Muscle of leg (tissue), 11 donors: ENCODE measurements around the gene RPL31. TPM values are rescaled to one million over a fixed set of nuclear protein-coding genes. Genes with fewer than 3 reads are reported as not detected.
A peak's percentile ranks its signal among the peaks of the same experiment; 100 is the strongest.

Source experiments
- DNase-seq: peaks from one replicate; pipeline ENCODE4 v3.0.0; 2013
- H3K27ac ChIP-seq: one replicate; pipeline ENCODE4 v1.5.1; 2013; ENCODE audit warnings: mild to moderate bottlenecking, low read length, control low read depth
- H3K27me3 ChIP-seq: one replicate; pipeline ENCODE4 v1.6.1; 2013; ENCODE audit warnings: low read length; ENCODE audit not compliant: control insufficient read depth, insufficient read depth
- H3K36me3 ChIP-seq: one replicate; pipeline ENCODE4 v1.6.1; 2013; ENCODE audit warnings: low read length; ENCODE audit not compliant: control insufficient read depth, insufficient read depth
- H3K4me1 ChIP-seq: one replicate; pipeline ENCODE4 v1.6.1; 2013; ENCODE audit warnings: low read length; ENCODE audit not compliant: control insufficient read depth, insufficient read depth
- H3K4me3 ChIP-seq: one replicate; pipeline ENCODE4 v1.5.1; 2013; ENCODE audit warnings: low read length, control low read depth
- H3K9me3 ChIP-seq: replicated peaks from 2 replicates; pipeline ENCODE4 v1.6.1; 2013; ENCODE audit warnings: low read depth, low read length; ENCODE audit not compliant: control insufficient read depth
- WGBS: methylation state at CpG from one replicate; pipeline ENCODE4 v1.1.5; 2013; ENCODE audit warnings: missing lambda C conversion rate; ENCODE audit not compliant: insufficient coverage; 5-methylcytosine and 5-hydroxymethylcytosine counted together
- polyA plus RNA-seq, 8 donors: library from polyadenylated mRNA; unstranded; fragments of 120-200 nt; gene quantifications; one replicate each; pipeline versions ENCODE4 v1.2.1 to v1.2.3, GENCODE V29; 2013; ENCODE audit warnings: inconsistent platforms in 1 of 8, low replicate concordance in 1 of 8; ENCODE audit not compliant: insufficient read length in 8 of 8, insufficient read depth in 1 of 8
- total RNA-seq: library from RNA; stranded (reverse); fragments of 120-200 nt; gene quantifications from one replicate; pipeline ENCODE4 v1.2.4, GENCODE V29; 2013

Gene RPL31
- total and polyA plus RNA-seq, 9 donors, result 3,265 to 5,883 (median 3,883) TPM

DNA sequence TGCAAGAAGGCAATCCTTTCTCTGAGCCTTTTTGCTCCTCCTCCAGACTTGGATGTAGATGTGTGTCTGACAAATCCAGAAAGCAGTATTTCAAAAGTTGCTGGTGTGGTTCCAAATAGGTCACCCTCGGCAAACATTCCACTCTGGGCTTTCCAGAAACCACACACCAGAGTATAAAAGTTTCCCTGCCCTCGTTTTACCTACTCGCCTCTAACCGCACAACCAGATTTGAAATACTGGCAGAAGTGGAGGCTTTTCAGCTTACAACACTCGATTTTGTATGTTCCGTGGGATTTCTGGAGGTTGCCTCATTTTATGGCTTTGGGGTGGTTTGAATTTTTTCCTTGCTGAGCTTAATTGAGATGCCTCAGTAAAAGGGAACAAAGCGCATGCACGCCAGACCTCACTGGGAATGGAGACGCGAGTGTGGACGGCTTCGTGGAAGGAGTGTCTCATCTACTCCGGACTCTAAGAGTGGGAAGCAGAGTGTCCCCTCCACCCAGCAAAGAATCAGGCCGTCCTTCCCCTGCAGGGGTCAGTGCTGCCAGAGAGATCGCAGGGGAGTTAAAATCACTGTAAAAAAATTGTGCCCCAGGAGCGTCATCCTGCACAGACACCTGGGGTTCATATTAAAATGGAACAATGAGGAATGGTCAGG is 44.0 kb upstream of the RPL31 start:
- Histone ChIP-seq H3K27me3 (no peaks in the 10 kb centered on the region), H3K9me3 (no peaks in the 10 kb centered on the region), H3K27ac (no peak overlapping the region), H3K36me3 (no peaks in the 10 kb centered on the region), H3K4me1 (peaks cover 21% of the 10 kb centered on the region), H3K4me3 (no peak overlapping the region)
- peak; percentile 85 for DNase-seq
- 18% methylated on average over 10 of the region's 16 CpGs for WGBS

DNA sequence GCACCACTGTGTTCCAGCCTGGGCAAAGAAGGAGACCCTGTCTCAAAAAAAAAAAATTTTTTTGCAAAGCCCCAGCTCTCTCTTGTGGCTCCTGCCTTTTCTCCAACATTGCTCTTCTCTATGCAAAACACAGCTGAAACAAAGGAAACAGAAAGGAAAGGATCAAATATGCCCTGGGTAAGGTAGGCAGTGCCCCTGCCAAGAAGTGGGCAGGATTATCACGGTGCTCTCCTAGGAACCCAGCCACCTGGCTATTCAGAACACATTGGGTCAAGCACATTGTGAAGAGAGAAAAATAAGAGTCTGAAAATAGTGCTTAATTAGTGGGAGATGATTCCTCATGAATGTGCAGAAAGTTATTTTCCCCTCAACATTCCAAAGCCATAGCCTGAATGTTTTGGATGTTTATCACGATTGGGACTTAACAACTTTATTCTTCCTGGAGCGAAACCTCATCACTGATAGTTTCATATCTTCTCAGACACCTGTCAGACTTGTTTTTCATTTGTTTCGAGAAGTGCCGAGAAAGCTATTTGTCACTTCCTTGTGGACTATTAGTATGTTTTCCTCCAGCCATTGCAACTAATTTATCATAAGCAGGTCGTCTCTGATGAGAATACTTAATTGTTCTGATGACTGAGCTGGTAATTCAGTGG is 42.7 kb upstream of the RPL31 start:
- no peaks in the 10 kb centered on the region for H3K9me3 ChIP-seq
- no peaks in the 10 kb centered on the region for H3K36me3 ChIP-seq
- no peak overlapping the region for H3K27ac ChIP-seq
- no peak for DNase-seq
- H3K4me3 ChIP-seq, result no peak overlapping the region
- no peaks in the 10 kb centered on the region for H3K27me3 ChIP-seq
- WGBS, result no CpG with 5 or more reads among the region's 6 CpGs
- peaks cover 25% of the 10 kb centered on the region for H3K4me1 ChIP-seq

DNA sequence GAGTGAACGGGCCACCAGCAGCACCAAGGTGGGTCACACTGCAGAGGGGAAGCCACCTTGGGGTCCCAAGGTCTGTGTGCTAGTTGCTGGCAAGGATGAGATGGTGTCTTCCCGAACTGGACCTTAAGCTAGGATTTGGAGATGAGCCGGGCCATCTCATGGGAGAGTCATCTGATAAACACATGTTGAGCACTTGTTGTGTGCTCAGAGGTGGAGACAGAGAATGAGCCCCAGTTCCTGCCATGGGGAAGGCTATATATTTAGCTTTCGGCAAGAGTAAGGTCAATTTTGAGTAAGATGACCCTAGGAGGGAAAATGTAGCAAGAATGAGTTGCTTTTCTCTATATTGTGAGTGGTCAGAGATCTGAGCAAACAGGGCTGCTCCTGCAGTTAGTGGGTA is 41.4 kb upstream of the RPL31 start:
- Histone ChIP-seq H3K27me3 (no peaks in the 10 kb centered on the region), H3K4me1 (peaks cover 27% of the 10 kb centered on the region), H3K9me3 (no peaks in the 10 kb centered on the region), H3K36me3 (no peaks in the 10 kb centered on the region), H3K4me3 (no peak overlapping the region), H3K27ac (no peak overlapping the region)
- no peak for DNase-seq
- 53% methylated on average over 4 of the region's 4 CpGs for WGBS

DNA sequence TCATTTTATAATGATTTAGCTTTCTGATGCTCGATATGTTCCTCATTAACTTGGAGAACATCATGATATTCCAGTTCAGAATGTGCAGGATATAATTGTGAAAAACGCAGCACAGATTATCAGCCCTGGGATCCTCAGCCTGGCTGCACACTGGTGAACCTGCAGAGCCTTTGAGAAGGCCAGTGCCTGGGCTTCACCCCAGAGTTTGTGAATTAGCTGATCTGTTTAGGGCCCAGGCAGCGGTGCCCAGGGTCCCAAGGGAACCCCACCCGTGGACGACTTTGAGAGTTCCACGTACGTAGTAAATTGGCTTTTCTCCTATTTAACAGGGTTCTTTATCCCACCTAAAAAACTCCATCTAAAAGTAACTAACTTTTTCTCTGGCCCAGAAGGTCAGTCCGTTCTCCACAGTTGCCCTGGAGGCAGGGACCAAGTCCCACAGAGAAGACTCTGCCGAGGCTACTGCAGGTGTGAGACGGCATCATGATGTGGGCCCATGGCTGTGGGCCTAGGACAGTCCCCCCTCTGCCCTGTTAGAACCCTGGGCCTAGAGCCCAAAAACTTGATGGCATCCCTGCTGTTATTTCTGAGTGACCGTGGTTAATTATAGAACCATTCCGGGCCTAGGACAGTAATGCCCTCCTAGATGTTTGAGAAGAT is 39.6 kb upstream of the RPL31 start:
- Histone ChIP-seq H3K36me3 (no peaks in the 10 kb centered on the region), H3K4me3 (no peak overlapping the region), H3K27me3 (no peaks in the 10 kb centered on the region), H3K27ac (peak overlapping the region; percentile 24), H3K9me3 (no peaks in the 10 kb centered on the region), H3K4me1 (peaks cover 27% of the 10 kb centered on the region)
- 73% methylated on average over 10 of the region's 12 CpGs for WGBS
- no peak for DNase-seq

DNA sequence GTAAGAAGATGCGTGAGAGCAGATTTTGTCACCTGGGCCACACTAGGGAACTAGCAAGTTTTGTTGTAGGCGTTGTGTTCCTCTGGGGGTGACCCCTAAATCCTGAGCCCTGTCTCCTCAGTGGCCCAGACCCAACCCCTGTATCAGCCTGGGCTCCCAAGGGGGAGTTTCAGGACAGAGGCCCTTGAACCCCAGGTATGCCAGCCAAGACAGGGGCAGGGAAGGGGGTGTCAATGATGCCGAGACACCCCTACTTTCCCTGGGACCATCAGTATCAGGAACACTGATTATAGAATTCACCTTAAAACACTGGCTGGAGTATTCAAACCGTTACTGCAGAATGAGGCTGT is 39.1 kb upstream of the RPL31 start:
- no CpG with 5 or more reads among the region's 4 CpGs for WGBS
- DNase-seq, result no peak
- no peaks in the 10 kb centered on the region for H3K36me3 ChIP-seq

DNA sequence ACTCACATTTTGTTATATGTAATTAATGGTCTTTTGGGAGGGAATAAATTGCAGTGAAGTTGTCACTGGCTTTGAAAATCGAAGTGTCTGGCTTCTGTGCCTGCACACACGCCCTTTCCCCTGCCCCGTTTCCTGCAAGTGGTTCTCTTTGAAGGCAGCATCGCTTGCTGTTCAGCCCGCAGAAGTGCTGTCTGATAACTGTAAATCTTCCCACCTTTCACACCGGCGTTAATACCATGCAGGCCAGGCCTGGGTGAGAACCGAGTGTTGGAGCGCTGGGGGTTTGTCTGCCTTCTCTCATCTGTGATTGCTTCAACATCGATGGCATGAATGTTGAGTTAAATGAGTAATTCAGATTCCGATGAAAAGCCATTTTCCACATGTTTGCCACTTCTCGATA is 37.9 kb upstream of the RPL31 start:
- Histone ChIP-seq H3K27ac (no peak overlapping the region), H3K9me3 (no peaks in the 10 kb centered on the region), H3K27me3 (no peaks in the 10 kb centered on the region), H3K36me3 (peaks cover 3% of the 10 kb centered on the region), H3K4me1 (peaks cover 25% of the 10 kb centered on the region), H3K4me3 (no peak overlapping the region)
- 29% methylated on average over 3 of the region's 12 CpGs for WGBS
- DNase-seq, result no peak

More for the DNA sequence above, 39.1 kb upstream of the RPL31 start:
- peak overlapping the region; percentile 24 for H3K27ac ChIP-seq
- peaks cover 25% of the 10 kb centered on the region for H3K4me1 ChIP-seq
- H3K27me3 ChIP-seq, result no peaks in the 10 kb centered on the region
- no peaks in the 10 kb centered on the region for H3K9me3 ChIP-seq
- H3K4me3 ChIP-seq, result no peak overlapping the region

DNA sequence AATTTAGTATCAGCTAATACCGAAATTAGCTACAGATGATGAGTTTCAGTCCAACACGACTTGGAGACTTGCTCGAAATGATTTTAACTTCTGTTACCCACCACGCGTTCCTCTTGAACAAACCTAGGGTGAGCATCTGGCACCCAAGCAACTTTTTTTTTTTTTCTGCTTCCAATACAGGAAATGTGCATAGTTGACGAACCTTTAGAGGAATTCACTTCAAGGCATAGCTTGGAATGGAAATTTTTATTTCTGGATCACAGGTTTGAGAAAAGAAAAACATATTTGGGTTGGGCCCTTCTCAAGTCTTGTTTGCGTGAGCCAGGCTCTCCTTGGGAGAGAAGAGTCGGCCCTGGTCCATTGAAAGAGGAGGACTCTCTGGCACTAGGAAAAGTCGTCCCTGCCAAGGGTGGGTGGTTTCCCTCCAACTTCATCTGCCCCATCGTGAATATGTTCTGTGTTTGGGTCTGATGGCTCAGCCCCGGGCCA is 37.4 kb upstream of the RPL31 start:
- H3K27ac ChIP-seq, result peak overlapping the region; percentile 37

DNA sequence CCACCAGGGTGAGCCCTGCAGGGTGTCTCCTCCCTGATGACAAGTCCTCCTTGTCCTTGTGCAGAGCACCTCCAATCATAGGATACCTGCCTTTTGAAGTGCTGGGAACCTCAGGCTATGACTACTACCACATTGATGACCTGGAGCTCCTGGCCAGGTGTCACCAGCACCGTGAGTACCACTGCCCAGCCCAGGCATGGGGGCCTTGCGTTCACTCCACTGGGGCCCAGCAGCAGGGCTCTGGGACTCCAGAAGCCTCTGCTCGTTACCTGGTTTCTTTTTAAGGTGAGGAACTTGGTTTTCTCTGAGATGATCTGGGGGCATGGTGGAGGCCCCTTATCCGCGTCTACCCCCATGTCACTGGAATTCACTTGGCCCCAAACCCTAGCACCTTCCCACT is 36.5 kb upstream of the RPL31 start:
- Histone ChIP-seq H3K9me3 (no peaks in the 10 kb centered on the region), H3K4me3 (no peak overlapping the region), H3K36me3 (peaks cover 7% of the 10 kb centered on the region), H3K27me3 (no peaks in the 10 kb centered on the region), H3K27ac (no peak overlapping the region), H3K4me1 (peaks cover 21% of the 10 kb centered on the region)
- WGBS, result 95% methylated on average over 2 of the region's 5 CpGs
- DNase-seq, result no peak

More for the DNA sequence above, 37.4 kb upstream of the RPL31 start:
- H3K4me1 ChIP-seq, result peaks cover 25% of the 10 kb centered on the region
- no peak overlapping the region for H3K4me3 ChIP-seq
- H3K36me3 ChIP-seq, result peaks cover 3% of the 10 kb centered on the region
- peak; percentile 93 for DNase-seq
- 34% methylated on average over 4 of the region's 11 CpGs for WGBS
- no peaks in the 10 kb centered on the region for H3K9me3 ChIP-seq
- H3K27me3 ChIP-seq, result no peaks in the 10 kb centered on the region

DNA sequence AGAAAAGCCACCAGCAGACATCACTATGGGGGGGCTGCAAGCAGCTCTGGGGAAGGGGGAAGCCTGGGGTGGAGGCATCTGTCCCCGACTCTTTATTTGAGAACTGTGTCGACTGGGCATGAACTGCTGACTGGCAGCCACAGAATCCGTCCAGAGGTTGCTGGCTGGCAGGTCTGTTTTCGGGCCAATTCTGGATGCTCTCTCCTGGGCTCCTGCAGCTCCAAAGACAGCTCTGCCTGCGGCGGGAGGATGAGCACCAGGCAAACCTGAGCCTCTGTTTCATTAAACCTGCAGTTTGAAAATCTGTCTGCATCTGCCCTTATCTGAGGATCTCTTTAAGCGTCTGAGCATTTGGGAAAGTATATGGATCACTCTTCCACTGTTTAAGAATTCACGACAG is 34.4 kb upstream of the RPL31 start:
- Histone ChIP-seq H3K36me3 (peaks cover 7% of the 10 kb centered on the region), H3K4me3 (no peak overlapping the region)
- 83% methylated on average over 6 of the region's 8 CpGs for WGBS

More for the DNA sequence above, 34.4 kb upstream of the RPL31 start:
- Histone ChIP-seq H3K27me3 (no peaks in the 10 kb centered on the region), H3K9me3 (no peaks in the 10 kb centered on the region), H3K27ac (no peak overlapping the region), H3K4me1 (peaks cover 13% of the 10 kb centered on the region)
- DNase-seq, result no peak
